SK-N-SH (cell line): ENCODE data around the gene ATF7IP2. TPM values are rescaled to one million over a fixed set of nuclear protein-coding genes. Genes with fewer than 3 reads are reported as not detected.

ENCODE experiments used
- CTCF ChIA-PET: fragments of 300-600, 350-600 bp; formaldehyde crosslinking; extraction: SDS; loops from one replicate; lab custom pipeline; 2021; lab: Yijun Ruan, JAX
- POLR2A ChIA-PET: fragments of 350-600 bp; sonication (Branson Sonifier 250); formaldehyde crosslinking; extraction: SDS; loops from one replicate; lab custom pipeline; 2020; ENCODE audit warnings: antibody characterized with exemption, inconsistent platforms; lab: Yijun Ruan, JAX
- DNase-seq: peaks from one replicate; pipeline ENCODE4 v3.0.0; 2012
- H2AFZ ChIP-seq: fragments of 200-600 bp; sonication (generic); 2 replicates; pipeline ENCODE4 v1.8.1; 2016; ENCODE audit warnings: antibody characterized with exemption, mild to moderate bottlenecking, low read depth
- H3F3A ChIP-seq: fragments of 200-600 bp; sonication (generic); replicated peaks from 2 replicates; pipeline ENCODE3; 2016; ENCODE audit warnings: antibody characterized with exemption, mild to moderate bottlenecking; ENCODE audit not compliant: insufficient read depth
- H3K27ac ChIP-seq, 2 experiments: fragments of 200-500 bp in 1 of 2; fragments of 200-600 bp in 1 of 2; sonication (Bioruptor generic) in 1 of 2; sonication (generic), shearing (Covaris generic) in 1 of 2; 2 replicates each; pipeline versions ENCODE4 v1.5.1 to v1.6.1; 2014 to 2016; ENCODE audit warnings: low read depth in 2 of 2, inconsistent platforms in 1 of 2, low read length in 1 of 2, mild to moderate bottlenecking in 1 of 2, mixed read lengths in 1 of 2
- H3K27me3 ChIP-seq: fragments of 200-600 bp; sonication (generic), shearing (Covaris generic); 2 replicates; pipeline ENCODE4 v1.6.1; 2016; ENCODE audit warnings: mixed run types; ENCODE audit not compliant: insufficient read depth
- H3K36me3 ChIP-seq, 2 experiments: fragments of 200-500 bp in 1 of 2; fragments of 200-600 bp in 1 of 2; sonication (Bioruptor generic) in 1 of 2; sonication (generic) in 1 of 2; replicated peaks in 1 of 2; 2 replicates each; pipeline versions ENCODE3 to v1.5.1; 2014 to 2016; ENCODE audit warnings: low read length in 1 of 2, mild to moderate bottlenecking in 1 of 2; ENCODE audit not compliant: insufficient read depth in 2 of 2, control insufficient read depth in 1 of 2
- H3K4me1 ChIP-seq, 2 experiments: fragments of 200-500 bp in 1 of 2; fragments of 200-600 bp in 1 of 2; sonication (Bioruptor generic) in 1 of 2; sonication (generic), shearing (Covaris generic) in 1 of 2; 2 replicates each; pipeline versions ENCODE4 v1.5.1 to v1.6.1; 2014 to 2016; ENCODE audit warnings: low read depth in 1 of 2, low read length in 1 of 2, mixed run types in 1 of 2; ENCODE audit not compliant: insufficient read depth in 2 of 2, control insufficient read depth in 1 of 2
- H3K4me2 ChIP-seq: fragments of 200-600 bp; sonication (generic), shearing (Covaris generic); 2 replicates; pipeline ENCODE4 v1.6.1; 2017; ENCODE audit warnings: mixed run types
- H3K4me3 ChIP-seq, 2 experiments: fragments of 200-500 bp in 1 of 2; fragments of 200-600 bp in 1 of 2; sonication (Bioruptor generic) in 1 of 2; sonication (generic), shearing (Covaris generic) in 1 of 2; 2 replicates each; pipeline versions ENCODE4 v1.5.1 to v1.8.1; 2014 to 2016; ENCODE audit warnings: low read depth in 2 of 2, inconsistent platforms in 1 of 2, low read length in 1 of 2, mild to moderate bottlenecking in 1 of 2, mixed read lengths in 1 of 2, moderate library complexity in 1 of 2
- H3K79me2 ChIP-seq: fragments of 200-600 bp; sonication (generic); 2 replicates; pipeline ENCODE4 v1.8.1; 2017; ENCODE audit warnings: mild to moderate bottlenecking; ENCODE audit not compliant: insufficient read depth
- H3K9ac ChIP-seq: fragments of 200-600 bp; sonication (generic); 2 replicates; pipeline ENCODE4 v1.6.1; 2017; ENCODE audit warnings: mixed run types
- H3K9me2 ChIP-seq: fragments of 200-600 bp; sonication (generic); 2 replicates; pipeline ENCODE4 v1.6.1; 2017; ENCODE audit warnings: mixed run types
- H3K9me3 ChIP-seq: fragments of 200-600 bp; sonication (generic); 2 replicates; pipeline ENCODE4 v1.6.1; 2017; ENCODE audit warnings: mixed run types, mild to moderate bottlenecking, moderate library complexity
- H4K20me1 ChIP-seq: fragments of 200-600 bp; sonication (generic); 2 replicates; pipeline ENCODE4 v1.6.1; 2017; ENCODE audit warnings: mild to moderate bottlenecking, mixed run types; ENCODE audit not compliant: insufficient read depth
- CTCF ChIP-seq: fragments of 200-600 bp; sonication (generic); IDR thresholded peaks from 2 replicates; pipeline ENCODE4 v1.6.1; 2017; ENCODE audit warnings: antibody characterized with exemption, mild to moderate bottlenecking, moderate library complexity
- EP300 ChIP-seq, 2 experiments: IDR thresholded peaks; 2 replicates each; pipeline versions ENCODE4 v1.4.0 to v1.6.1; 2012; ENCODE audit warnings: borderline replicate concordance in 1 of 2, low read depth in 1 of 2, low read length in 1 of 2
- EZH2phosphoT487 ChIP-seq: fragments of 200-600 bp; sonication (generic); IDR thresholded peaks from 2 replicates; pipeline ENCODE4 v1.6.1; 2017; ENCODE audit warnings: low read depth, mixed run types, mild to moderate bottlenecking, antibody characterized with exemption, moderate library complexity, borderline replicate concordance
- FOXJ3 ChIP-seq: sonication (generic); formaldehyde crosslinking; IDR thresholded peaks from 2 replicates; pipeline ENCODE4 v1.5.1; 2020; ENCODE audit warnings: mild to moderate bottlenecking, missing genetic modification reagents
- FOXM1 ChIP-seq: IDR thresholded peaks from 2 replicates; pipeline ENCODE4 v1.4.0; 2012; ENCODE audit warnings: low read depth, mild to moderate bottlenecking
- IRF3 ChIP-seq: fragments of 150-350 bp; IDR thresholded peaks from 2 replicates; pipeline ENCODE4 v1.6.1; 2016; ENCODE audit warnings: mild to moderate bottlenecking, low read depth, low read length
- JUND ChIP-seq: IDR thresholded peaks from 2 replicates; pipeline ENCODE4 v1.4.0; 2012
- MAX ChIP-seq: IDR thresholded peaks from 2 replicates; pipeline ENCODE4 v1.4.0; 2012; ENCODE audit warnings: low read depth
- NRF1 ChIP-seq: IDR thresholded peaks from 2 replicates; pipeline ENCODE4 v1.6.1; 2012; ENCODE audit warnings: low read depth, mild to moderate bottlenecking, low read length
- RAD21 ChIP-seq: IDR thresholded peaks from 2 replicates; pipeline ENCODE4 v1.6.1; 2012; ENCODE audit warnings: mild to moderate bottlenecking, low read length
- RFX5 ChIP-seq: IDR thresholded peaks from 2 replicates; pipeline ENCODE4 v1.6.1; 2012; ENCODE audit warnings: mild to moderate bottlenecking, improper control_type of control experiment, low read length
- SIN3A ChIP-seq: IDR thresholded peaks from 2 replicates; pipeline ENCODE4 v1.6.1; 2012; ENCODE audit warnings: low read depth, mild to moderate bottlenecking, low read length, moderate library complexity, borderline replicate concordance
- SMC3 ChIP-seq: IDR thresholded peaks from 2 replicates; pipeline ENCODE4 v1.6.1; 2012; ENCODE audit warnings: low read depth, low read length, improper control_type of control experiment
- ZBTB33 ChIP-seq: IDR thresholded peaks from 2 replicates; pipeline ENCODE4 v1.4.0; 2012; ENCODE audit warnings: low read depth, borderline replicate concordance
- WGBS: methylation state at CpG from one replicate; pipeline ENCODE4 v1.1.6; 2017; ENCODE audit warnings: low lambda C conversion rate; 5-methylcytosine and 5-hydroxymethylcytosine counted together
- polyA plus RNA-seq, 3 experiments: library from polyadenylated mRNA; depleted of rRNA; stranded (reverse); fragments of >200 nt; gene quantifications; 2 replicates each; pipeline ENCODE4 v1.2.3, GENCODE V29; 2012

The ATF7IP2 gene
- polyA plus RNA-seq, 1 of the 3 experiments (the other 2 are of a cell fraction) = 0.35 TPM

GRCh38 chr16:10514369-10515055, 128.7 kb downstream of the ATF7IP2 start:
- Histone ChIP-seq H2AFZ (no peak overlapping the region), H3K9ac (no peak overlapping the region), H3K4me2 (no peak overlapping the region), H3K27ac (no peak overlapping the region), H3K79me2 (no peaks in the 10 kb centered on the region), H4K20me1 (no peaks in the 10 kb centered on the region), H3K9me2 (no peaks in the 10 kb centered on the region), H3K4me3 (peak overlapping the region in 1 of 2 experiments; percentile 19; a peak in 1 of 4 replicates), H3K9me3 (no peaks in the 10 kb centered on the region)
- CTCF ChIA-PET = interaction anchor here (0.6 to 16.7 kb wide), 51 partner anchors 9 to 437 kb away, joined by 3 to 305 read pairs (median 4); partner anchors contain the start of gene NUBP1
- no peak for TF ChIP-seq JUND
- peak; percentile 80 for TF ChIP-seq RAD21
- no peak for TF ChIP-seq EP300 (IDR thresholded peaks at IDR 0.05; ENCODE audit: borderline replicate concordance in 1 of 2, low read depth in 1 of 2, low read length in 1 of 2)
- peak; percentile 74 for TF ChIP-seq CTCF
- no peak for TF ChIP-seq FOXM1
- TF ChIP-seq NRF1 = no peak
- no peak for TF ChIP-seq ZBTB33
- TF ChIP-seq FOXJ3 (CRISPR knock-in tag) = no peak
- peak; percentile 78 for TF ChIP-seq SMC3
- no peak for TF ChIP-seq SIN3A
- TF ChIP-seq IRF3 = no peak
- TF ChIP-seq MAX = no peak
- TF ChIP-seq RFX5 = no peak
- TF ChIP-seq EZH2phosphoT487 = no peak
- TF ChIP-seq, all 33 proteins: peak for 3
- WGBS = 47% methylated on average over 6 of the region's 6 CpGs
- Histone ChIP-seq H3F3A (no peaks in the 10 kb centered on the region), H3K4me1 (no peaks in the 10 kb centered on the region; a peak in 1 of 4 replicates), H3K36me3 (no peaks in the 10 kb centered on the region), H3K27me3 (no peaks in the 10 kb centered on the region)
- peak; percentile 62 for DNase-seq
- POLR2A ChIA-PET = interaction anchor here (0.6 kb wide), 1 partner anchor 251 kb away, joined by 7 read pairs; no protein-coding TSS in a partner anchor
